ENCODE results near the gene THSD7A. TPM values are rescaled to one million over a fixed set of nuclear protein-coding genes. Genes with fewer than 3 reads are reported as not detected.

The THSD7A gene
- total and polyA plus RNA-seq, 10 of the 15 experiments (the other 5 are each of a cell fraction or from before 2014, with no cell fraction given): 0.03 to 0.09 (median 0.03) TPM; not detected in 7

GRCh38 chr7:11655642-11656041 lies 176.4 kb downstream of the THSD7A start:
- no peaks in the 10 kb centered on the region for H4K20me1 ChIP-seq (ENCODE audit: control insufficient read depth, insufficient read depth)
- H3K9me3 ChIP-seq (replicated peaks; ENCODE audit: control insufficient read depth, insufficient read depth, low read length): no peaks in the 10 kb centered on the region
- no peak overlapping the region for H3K9ac ChIP-seq (ENCODE audit: control insufficient read depth, insufficient read depth, low read length)
- ChIA-PET RAD21 (ENCODE audit: unreplicated experiment) (no interaction called here), POLR2A (no interaction called here), CTCF (no interaction called here), SMC1A (ENCODE audit: uncharacterized antibody, unreplicated experiment) (no interaction called here)
- H3K4me2 ChIP-seq (ENCODE audit: control insufficient read depth, insufficient read depth): no peak overlapping the region
- no peak overlapping the region for H3K4me3 ChIP-seq
- BruUV-seq (replicated peaks): no TSS peak
- in situ Hi-C loops (cut with MboI): no loop called here
- intact Hi-C loops (cut with micrococcal nuclease; ENCODE audit: unreplicated experiment): no loop called here
- WGBS (ENCODE audit: insufficient coverage, insufficient replicate concordance, low lambda C conversion rate, missing lambda C conversion rate): 0% methylated on average over 1 of the region's 1 CpG
- H3K79me2 ChIP-seq (ENCODE audit: control insufficient read depth, insufficient read depth, low read length): no peaks in the 10 kb centered on the region
- H3K27ac ChIP-seq (ENCODE audit: control insufficient read depth, insufficient read depth): no peak overlapping the region
- H3K27me3 ChIP-seq (replicated peaks in 1 of 2; ENCODE audit: control insufficient read depth in 2 of 2, insufficient read depth in 2 of 2, low read length in 1 of 2): no peaks in the 10 kb centered on the region
- FAIRE-seq (no peak), ATAC-seq (no peak), DNase-seq (ENCODE audit: low read depth, low spot score) (no peak)
- H3K4me1 ChIP-seq (ENCODE audit: control insufficient read depth, insufficient read depth, low read length): no peaks in the 10 kb centered on the region
- no peak overlapping the region for H2AFZ ChIP-seq (ENCODE audit: control insufficient read depth, low read depth, low read length)
- H3K36me3 ChIP-seq (ENCODE audit: control insufficient read depth in 2 of 2, insufficient read depth in 2 of 2, low read length in 1 of 2): no peaks in the 10 kb centered on the region
- no peak for TF ChIP-seq BCLAF1 (IDR thresholded peaks at IDR 0.05)
- no peak for TF ChIP-seq IKZF2 (IDR thresholded peaks at IDR 0.05)
- no peak for TF ChIP-seq CBFB (IDR thresholded peaks at IDR 0.05; ENCODE audit: low read depth)
- TF ChIP-seq HDGF (IDR thresholded peaks at IDR 0.05): no peak
- no peak for TF ChIP-seq ZBTB4 (CRISPR knock-in tag; IDR thresholded peaks at IDR 0.05)
- no peak for TF ChIP-seq MYB (IDR thresholded peaks at IDR 0.05; ENCODE audit: borderline replicate concordance, low read depth, low read length)
- no peak for TF ChIP-seq ESRRA (IDR thresholded peaks at IDR 0.05; ENCODE audit: low read length)
- no peak for TF ChIP-seq SRF (IDR thresholded peaks at IDR 0.05; ENCODE audit: low read depth in 2 of 2, low read length in 2 of 2)
- no peak for TF ChIP-seq CHD4 (IDR thresholded peaks at IDR 0.05)
- TF ChIP-seq, protein P1, sequence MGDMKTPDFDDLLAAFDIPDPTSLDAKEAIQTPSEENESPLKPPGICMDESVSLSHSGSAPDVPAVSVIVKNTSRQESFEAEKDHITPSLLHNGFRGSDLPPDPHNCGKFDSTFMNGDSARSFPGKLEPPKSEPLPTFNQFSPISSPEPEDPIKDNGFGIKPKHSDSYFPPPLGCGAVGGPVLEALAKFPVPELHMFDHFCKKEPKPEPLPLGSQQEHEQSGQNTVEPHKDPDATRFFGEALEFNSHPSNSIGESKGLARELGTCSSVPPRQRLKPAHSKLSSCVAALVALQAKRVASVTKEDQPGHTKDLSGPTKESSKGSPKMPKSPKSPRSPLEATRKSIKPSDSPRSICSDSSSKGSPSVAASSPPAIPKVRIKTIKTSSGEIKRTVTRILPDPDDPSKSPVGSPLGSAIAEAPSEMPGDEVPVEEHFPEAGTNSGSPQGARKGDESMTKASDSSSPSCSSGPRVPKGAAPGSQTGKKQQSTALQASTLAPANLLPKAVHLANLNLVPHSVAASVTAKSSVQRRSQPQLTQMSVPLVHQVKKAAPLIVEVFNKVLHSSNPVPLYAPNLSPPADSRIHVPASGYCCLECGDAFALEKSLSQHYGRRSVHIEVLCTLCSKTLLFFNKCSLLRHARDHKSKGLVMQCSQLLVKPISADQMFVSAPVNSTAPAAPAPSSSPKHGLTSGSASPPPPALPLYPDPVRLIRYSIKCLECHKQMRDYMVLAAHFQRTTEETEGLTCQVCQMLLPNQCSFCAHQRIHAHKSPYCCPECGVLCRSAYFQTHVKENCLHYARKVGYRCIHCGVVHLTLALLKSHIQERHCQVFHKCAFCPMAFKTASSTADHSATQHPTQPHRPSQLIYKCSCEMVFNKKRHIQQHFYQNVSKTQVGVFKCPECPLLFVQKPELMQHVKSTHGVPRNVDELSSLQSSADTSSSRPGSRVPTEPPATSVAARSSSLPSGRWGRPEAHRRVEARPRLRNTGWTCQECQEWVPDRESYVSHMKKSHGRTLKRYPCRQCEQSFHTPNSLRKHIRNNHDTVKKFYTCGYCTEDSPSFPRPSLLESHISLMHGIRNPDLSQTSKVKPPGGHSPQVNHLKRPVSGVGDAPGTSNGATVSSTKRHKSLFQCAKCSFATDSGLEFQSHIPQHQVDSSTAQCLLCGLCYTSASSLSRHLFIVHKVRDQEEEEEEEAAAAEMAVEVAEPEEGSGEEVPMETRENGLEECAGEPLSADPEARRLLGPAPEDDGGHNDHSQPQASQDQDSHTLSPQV (IDR thresholded peaks at IDR 0.05): no peak
- no peak for TF ChIP-seq ASH2L (IDR thresholded peaks at IDR 0.05; ENCODE audit: borderline replicate concordance, low read depth)
- TF ChIP-seq, protein P2, sequence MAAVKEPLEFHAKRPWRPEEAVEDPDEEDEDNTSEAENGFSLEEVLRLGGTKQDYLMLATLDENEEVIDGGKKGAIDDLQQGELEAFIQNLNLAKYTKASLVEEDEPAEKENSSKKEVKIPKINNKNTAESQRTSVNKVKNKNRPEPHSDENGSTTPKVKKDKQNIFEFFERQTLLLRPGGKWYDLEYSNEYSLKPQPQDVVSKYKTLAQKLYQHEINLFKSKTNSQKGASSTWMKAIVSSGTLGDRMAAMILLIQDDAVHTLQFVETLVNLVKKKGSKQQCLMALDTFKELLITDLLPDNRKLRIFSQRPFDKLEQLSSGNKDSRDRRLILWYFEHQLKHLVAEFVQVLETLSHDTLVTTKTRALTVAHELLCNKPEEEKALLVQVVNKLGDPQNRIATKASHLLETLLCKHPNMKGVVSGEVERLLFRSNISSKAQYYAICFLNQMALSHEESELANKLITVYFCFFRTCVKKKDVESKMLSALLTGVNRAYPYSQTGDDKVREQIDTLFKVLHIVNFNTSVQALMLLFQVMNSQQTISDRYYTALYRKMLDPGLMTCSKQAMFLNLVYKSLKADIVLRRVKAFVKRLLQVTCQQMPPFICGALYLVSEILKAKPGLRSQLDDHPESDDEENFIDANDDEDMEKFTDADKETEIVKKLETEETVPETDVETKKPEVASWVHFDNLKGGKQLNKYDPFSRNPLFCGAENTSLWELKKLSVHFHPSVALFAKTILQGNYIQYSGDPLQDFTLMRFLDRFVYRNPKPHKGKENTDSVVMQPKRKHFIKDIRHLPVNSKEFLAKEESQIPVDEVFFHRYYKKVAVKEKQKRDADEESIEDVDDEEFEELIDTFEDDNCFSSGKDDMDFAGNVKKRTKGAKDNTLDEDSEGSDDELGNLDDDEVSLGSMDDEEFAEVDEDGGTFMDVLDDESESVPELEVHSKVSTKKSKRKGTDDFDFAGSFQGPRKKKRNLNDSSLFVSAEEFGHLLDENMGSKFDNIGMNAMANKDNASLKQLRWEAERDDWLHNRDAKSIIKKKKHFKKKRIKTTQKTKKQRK (IDR thresholded peaks at IDR 0.05; ENCODE audit: low read depth, low read length): no peak
